SK-N-SH (cell line): ENCODE results near the gene RPN1. TPM values are rescaled to one million over a fixed set of nuclear protein-coding genes. Genes with fewer than 3 reads are reported as not detected.

ENCODE experiments used
- CTCF ChIA-PET: fragments of 300-600, 350-600 bp; formaldehyde crosslinking; extraction: SDS; loops from one replicate; lab custom pipeline; 2021; lab: Yijun Ruan, JAX
- POLR2A ChIA-PET: fragments of 350-600 bp; sonication (Branson Sonifier 250); formaldehyde crosslinking; extraction: SDS; loops from one replicate; lab custom pipeline; 2020; ENCODE audit warnings: antibody characterized with exemption, inconsistent platforms; lab: Yijun Ruan, JAX
- DNase-seq: peaks from one replicate; pipeline ENCODE4 v3.0.0; 2012
- H2AFZ ChIP-seq: fragments of 200-600 bp; sonication (generic); 2 replicates; pipeline ENCODE4 v1.8.1; 2016; ENCODE audit warnings: antibody characterized with exemption, mild to moderate bottlenecking, low read depth
- H3F3A ChIP-seq: fragments of 200-600 bp; sonication (generic); replicated peaks from 2 replicates; pipeline ENCODE3; 2016; ENCODE audit warnings: antibody characterized with exemption, mild to moderate bottlenecking; ENCODE audit not compliant: insufficient read depth
- H3K27ac ChIP-seq, 2 experiments: fragments of 200-500 bp in 1 of 2; fragments of 200-600 bp in 1 of 2; sonication (Bioruptor generic) in 1 of 2; sonication (generic), shearing (Covaris generic) in 1 of 2; 2 replicates each; pipeline versions ENCODE4 v1.5.1 to v1.6.1; 2014 to 2016; ENCODE audit warnings: low read depth in 2 of 2, inconsistent platforms in 1 of 2, low read length in 1 of 2, mild to moderate bottlenecking in 1 of 2, mixed read lengths in 1 of 2
- H3K27me3 ChIP-seq: fragments of 200-600 bp; sonication (generic), shearing (Covaris generic); 2 replicates; pipeline ENCODE4 v1.6.1; 2016; ENCODE audit warnings: mixed run types; ENCODE audit not compliant: insufficient read depth
- H3K36me3 ChIP-seq, 2 experiments: fragments of 200-500 bp in 1 of 2; fragments of 200-600 bp in 1 of 2; sonication (Bioruptor generic) in 1 of 2; sonication (generic) in 1 of 2; replicated peaks in 1 of 2; 2 replicates each; pipeline versions ENCODE3 to v1.5.1; 2014 to 2016; ENCODE audit warnings: low read length in 1 of 2, mild to moderate bottlenecking in 1 of 2; ENCODE audit not compliant: insufficient read depth in 2 of 2, control insufficient read depth in 1 of 2
- H3K4me1 ChIP-seq, 2 experiments: fragments of 200-500 bp in 1 of 2; fragments of 200-600 bp in 1 of 2; sonication (Bioruptor generic) in 1 of 2; sonication (generic), shearing (Covaris generic) in 1 of 2; 2 replicates each; pipeline versions ENCODE4 v1.5.1 to v1.6.1; 2014 to 2016; ENCODE audit warnings: low read depth in 1 of 2, low read length in 1 of 2, mixed run types in 1 of 2; ENCODE audit not compliant: insufficient read depth in 2 of 2, control insufficient read depth in 1 of 2
- H3K4me2 ChIP-seq: fragments of 200-600 bp; sonication (generic), shearing (Covaris generic); 2 replicates; pipeline ENCODE4 v1.6.1; 2017; ENCODE audit warnings: mixed run types
- H3K4me3 ChIP-seq, 2 experiments: fragments of 200-500 bp in 1 of 2; fragments of 200-600 bp in 1 of 2; sonication (Bioruptor generic) in 1 of 2; sonication (generic), shearing (Covaris generic) in 1 of 2; 2 replicates each; pipeline versions ENCODE4 v1.5.1 to v1.8.1; 2014 to 2016; ENCODE audit warnings: low read depth in 2 of 2, inconsistent platforms in 1 of 2, low read length in 1 of 2, mild to moderate bottlenecking in 1 of 2, mixed read lengths in 1 of 2, moderate library complexity in 1 of 2
- H3K79me2 ChIP-seq: fragments of 200-600 bp; sonication (generic); 2 replicates; pipeline ENCODE4 v1.8.1; 2017; ENCODE audit warnings: mild to moderate bottlenecking; ENCODE audit not compliant: insufficient read depth
- H3K9ac ChIP-seq: fragments of 200-600 bp; sonication (generic); 2 replicates; pipeline ENCODE4 v1.6.1; 2017; ENCODE audit warnings: mixed run types
- H3K9me2 ChIP-seq: fragments of 200-600 bp; sonication (generic); 2 replicates; pipeline ENCODE4 v1.6.1; 2017; ENCODE audit warnings: mixed run types
- H3K9me3 ChIP-seq: fragments of 200-600 bp; sonication (generic); 2 replicates; pipeline ENCODE4 v1.6.1; 2017; ENCODE audit warnings: mixed run types, mild to moderate bottlenecking, moderate library complexity
- H4K20me1 ChIP-seq: fragments of 200-600 bp; sonication (generic); 2 replicates; pipeline ENCODE4 v1.6.1; 2017; ENCODE audit warnings: mild to moderate bottlenecking, mixed run types; ENCODE audit not compliant: insufficient read depth
- EP300 ChIP-seq, 2 experiments: IDR thresholded peaks; 2 replicates each; pipeline versions ENCODE4 v1.4.0 to v1.6.1; 2012; ENCODE audit warnings: borderline replicate concordance in 1 of 2, low read depth in 1 of 2, low read length in 1 of 2
- FOSL2 ChIP-seq: IDR thresholded peaks from 2 replicates; pipeline ENCODE4 v1.4.0; 2012; ENCODE audit warnings: low read depth, mild to moderate bottlenecking, moderate library complexity, borderline replicate concordance
- FOXM1 ChIP-seq: IDR thresholded peaks from 2 replicates; pipeline ENCODE4 v1.4.0; 2012; ENCODE audit warnings: low read depth, mild to moderate bottlenecking
- PBX3 ChIP-seq: IDR thresholded peaks from 2 replicates; pipeline ENCODE4; 2012
- POLR2AphosphoS5 ChIP-seq: IDR thresholded peaks from 2 replicates; pipeline ENCODE4 v1.6.1; 2012; ENCODE audit warnings: low read depth, low read length
- RAD21 ChIP-seq: IDR thresholded peaks from 2 replicates; pipeline ENCODE4 v1.6.1; 2012; ENCODE audit warnings: mild to moderate bottlenecking, low read length
- RFX5 ChIP-seq: IDR thresholded peaks from 2 replicates; pipeline ENCODE4 v1.6.1; 2012; ENCODE audit warnings: mild to moderate bottlenecking, improper control_type of control experiment, low read length
- TAF1 ChIP-seq: IDR thresholded peaks from 2 replicates; pipeline ENCODE4 v1.6.1; 2012; ENCODE audit warnings: low read depth, mild to moderate bottlenecking, low read length, moderate library complexity, borderline replicate concordance
- TCF12 ChIP-seq: IDR thresholded peaks from 2 replicates; pipeline ENCODE4 v1.4.0; 2012
- TEAD4 ChIP-seq: IDR thresholded peaks from 2 replicates; pipeline ENCODE4 v1.4.0; 2012; ENCODE audit warnings: mild to moderate bottlenecking, borderline replicate concordance; ENCODE audit not compliant: insufficient read depth
- USF1 ChIP-seq: IDR thresholded peaks from 2 replicates; pipeline ENCODE4 v1.4.0; 2012; ENCODE audit warnings: low read depth, borderline replicate concordance
- USF2 ChIP-seq: fragments of 150-350 bp; IDR thresholded peaks from 2 replicates; pipeline ENCODE4 v1.6.1; 2017; ENCODE audit warnings: antibody characterized with exemption, low read length, low read depth, borderline replicate concordance
- WGBS: methylation state at CpG from one replicate; pipeline ENCODE4 v1.1.6; 2017; ENCODE audit warnings: low lambda C conversion rate; 5-methylcytosine and 5-hydroxymethylcytosine counted together
- polyA plus RNA-seq, 3 experiments: library from polyadenylated mRNA; depleted of rRNA; stranded (reverse); fragments of >200 nt; gene quantifications; 2 replicates each; pipeline ENCODE4 v1.2.3, GENCODE V29; 2012
- TF ChIP-seq, protein P1 (sequence below): IDR thresholded peaks from 2 replicates; pipeline ENCODE4 v1.4.0; 2012; ENCODE audit warnings: low read depth, borderline replicate concordance
- TF ChIP-seq, protein P2 (sequence below): IDR thresholded peaks from 2 replicates; pipeline ENCODE4 v1.6.1; 2012; ENCODE audit warnings: mild to moderate bottlenecking, low read depth, low read length, moderate library complexity

The RPN1 gene
- polyA plus RNA-seq, 1 of the 3 experiments (the other 2 are of a cell fraction): 162 TPM

- no peak for TF ChIP-seq USF2
- no peak for TF ChIP-seq TAF1
- TF ChIP-seq, protein P1, sequence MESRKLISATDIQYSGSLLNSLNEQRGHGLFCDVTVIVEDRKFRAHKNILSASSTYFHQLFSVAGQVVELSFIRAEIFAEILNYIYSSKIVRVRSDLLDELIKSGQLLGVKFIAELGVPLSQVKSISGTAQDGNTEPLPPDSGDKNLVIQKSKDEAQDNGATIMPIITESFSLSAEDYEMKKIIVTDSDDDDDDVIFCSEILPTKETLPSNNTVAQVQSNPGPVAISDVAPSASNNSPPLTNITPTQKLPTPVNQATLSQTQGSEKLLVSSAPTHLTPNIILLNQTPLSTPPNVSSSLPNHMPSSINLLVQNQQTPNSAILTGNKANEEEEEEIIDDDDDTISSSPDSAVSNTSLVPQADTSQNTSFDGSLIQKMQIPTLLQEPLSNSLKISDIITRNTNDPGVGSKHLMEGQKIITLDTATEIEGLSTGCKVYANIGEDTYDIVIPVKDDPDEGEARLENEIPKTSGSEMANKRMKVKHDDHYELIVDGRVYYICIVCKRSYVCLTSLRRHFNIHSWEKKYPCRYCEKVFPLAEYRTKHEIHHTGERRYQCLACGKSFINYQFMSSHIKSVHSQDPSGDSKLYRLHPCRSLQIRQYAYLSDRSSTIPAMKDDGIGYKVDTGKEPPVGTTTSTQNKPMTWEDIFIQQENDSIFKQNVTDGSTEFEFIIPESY: no peak
- TF ChIP-seq, protein P2, sequence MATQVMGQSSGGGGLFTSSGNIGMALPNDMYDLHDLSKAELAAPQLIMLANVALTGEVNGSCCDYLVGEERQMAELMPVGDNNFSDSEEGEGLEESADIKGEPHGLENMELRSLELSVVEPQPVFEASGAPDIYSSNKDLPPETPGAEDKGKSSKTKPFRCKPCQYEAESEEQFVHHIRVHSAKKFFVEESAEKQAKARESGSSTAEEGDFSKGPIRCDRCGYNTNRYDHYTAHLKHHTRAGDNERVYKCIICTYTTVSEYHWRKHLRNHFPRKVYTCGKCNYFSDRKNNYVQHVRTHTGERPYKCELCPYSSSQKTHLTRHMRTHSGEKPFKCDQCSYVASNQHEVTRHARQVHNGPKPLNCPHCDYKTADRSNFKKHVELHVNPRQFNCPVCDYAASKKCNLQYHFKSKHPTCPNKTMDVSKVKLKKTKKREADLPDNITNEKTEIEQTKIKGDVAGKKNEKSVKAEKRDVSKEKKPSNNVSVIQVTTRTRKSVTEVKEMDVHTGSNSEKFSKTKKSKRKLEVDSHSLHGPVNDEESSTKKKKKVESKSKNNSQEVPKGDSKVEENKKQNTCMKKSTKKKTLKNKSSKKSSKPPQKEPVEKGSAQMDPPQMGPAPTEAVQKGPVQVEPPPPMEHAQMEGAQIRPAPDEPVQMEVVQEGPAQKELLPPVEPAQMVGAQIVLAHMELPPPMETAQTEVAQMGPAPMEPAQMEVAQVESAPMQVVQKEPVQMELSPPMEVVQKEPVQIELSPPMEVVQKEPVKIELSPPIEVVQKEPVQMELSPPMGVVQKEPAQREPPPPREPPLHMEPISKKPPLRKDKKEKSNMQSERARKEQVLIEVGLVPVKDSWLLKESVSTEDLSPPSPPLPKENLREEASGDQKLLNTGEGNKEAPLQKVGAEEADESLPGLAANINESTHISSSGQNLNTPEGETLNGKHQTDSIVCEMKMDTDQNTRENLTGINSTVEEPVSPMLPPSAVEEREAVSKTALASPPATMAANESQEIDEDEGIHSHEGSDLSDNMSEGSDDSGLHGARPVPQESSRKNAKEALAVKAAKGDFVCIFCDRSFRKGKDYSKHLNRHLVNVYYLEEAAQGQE: no peak
- no peak for TF ChIP-seq RFX5
- TF ChIP-seq FOXM1: no peak
- TF ChIP-seq POLR2AphosphoS5: no peak
- TF ChIP-seq, all 33 proteins: peak for 0
These were observed 38.4 kb upstream of the RPN1 start (continued) for GRCh38 chr3:128689060-128689459.

- Histone ChIP-seq H3K4me3 (no peak overlapping the region), H3K36me3 (no peaks in the 10 kb centered on the region), H3K9ac (no peak overlapping the region), H4K20me1 (no peaks in the 10 kb centered on the region), H3K4me2 (no peak overlapping the region), H2AFZ (no peak overlapping the region), H3K27ac (no peak overlapping the region), H3F3A (no peaks in the 10 kb centered on the region), H3K9me2 (no peaks in the 10 kb centered on the region), H3K27me3 (no peaks in the 10 kb centered on the region), H3K9me3 (no peaks in the 10 kb centered on the region), H3K4me1 (peaks cover 2 to 4% of the 10 kb centered on the region in 2 experiments; a peak in 2 of 4 replicates), H3K79me2 (no peaks in the 10 kb centered on the region)
- WGBS: 96% methylated on average over 8 of the region's 8 CpGs
- no peak for TF ChIP-seq RAD21
- no peak for TF ChIP-seq EP300 (IDR thresholded peaks at IDR 0.05; ENCODE audit: borderline replicate concordance in 1 of 2, low read depth in 1 of 2, low read length in 1 of 2)
- no peak for TF ChIP-seq TEAD4
- TF ChIP-seq TCF12: no peak
- TF ChIP-seq USF1: no peak
- no peak for TF ChIP-seq FOSL2
- no peak for TF ChIP-seq PBX3
- POLR2A ChIA-PET: no interaction called here
- no peak for DNase-seq
- CTCF ChIA-PET: interaction anchor here (1.1 to 2.1 kb wide), 2 partner anchors 108 to 111 kb away, joined by 3 to 5 read pairs; no protein-coding TSS in a partner anchor
These were observed 35.8 kb upstream of the RPN1 start for GRCh38 chr3:128686465-128686864.
